ENCODE measurements around the gene OPA3. TPM values are rescaled to one million over a fixed set of nuclear protein-coding genes. Genes with fewer than 3 reads are reported as not detected.

The OPA3 gene
- 10 to 100 TPM; 13.0 to 15.2 TPM for total RNA-seq

DNA sequence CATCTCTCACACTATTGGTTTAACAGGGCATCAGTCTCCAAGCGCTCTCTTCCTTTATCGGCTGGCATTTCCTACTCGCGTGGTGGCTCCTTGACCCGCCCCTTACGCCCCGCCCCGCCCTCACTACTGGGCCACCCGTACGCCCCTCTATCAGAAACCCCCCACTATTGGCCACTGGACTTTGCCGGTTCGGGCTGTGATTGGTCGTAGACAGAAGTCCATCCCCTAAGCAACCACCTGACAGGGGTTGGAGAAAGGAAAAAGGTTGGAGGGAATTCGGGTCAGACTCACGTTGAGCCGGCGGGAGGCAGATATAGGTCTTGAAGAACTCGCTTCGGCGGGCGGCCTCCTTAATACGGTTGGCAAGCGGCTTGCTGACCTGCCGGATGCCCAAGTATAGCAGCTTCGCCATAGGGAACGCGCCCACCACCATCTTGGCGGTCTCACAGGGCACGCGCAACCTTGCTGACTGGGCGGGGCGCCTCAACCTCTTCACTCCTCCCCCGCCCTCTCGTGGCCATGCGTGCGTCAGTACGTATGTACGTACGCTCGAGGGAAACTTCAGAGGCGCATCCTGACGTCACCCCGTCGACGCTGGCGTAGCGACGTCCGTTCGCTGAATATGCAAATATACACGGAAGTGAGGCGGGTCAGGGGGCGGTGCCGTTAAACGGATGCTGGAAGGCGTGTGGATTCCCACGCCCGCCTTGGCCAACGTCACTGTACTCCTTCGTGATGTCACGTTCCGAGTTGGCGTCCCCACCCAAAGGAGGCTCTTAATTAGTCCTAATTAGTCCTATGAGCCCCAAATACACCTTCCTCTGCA, at the start of gene OPA3:
OPA3 (minus strand) TSS at position 471 of the 826 bp plus-strand sequence; CDS start at position 433, 38 bp downstream.

DNA sequence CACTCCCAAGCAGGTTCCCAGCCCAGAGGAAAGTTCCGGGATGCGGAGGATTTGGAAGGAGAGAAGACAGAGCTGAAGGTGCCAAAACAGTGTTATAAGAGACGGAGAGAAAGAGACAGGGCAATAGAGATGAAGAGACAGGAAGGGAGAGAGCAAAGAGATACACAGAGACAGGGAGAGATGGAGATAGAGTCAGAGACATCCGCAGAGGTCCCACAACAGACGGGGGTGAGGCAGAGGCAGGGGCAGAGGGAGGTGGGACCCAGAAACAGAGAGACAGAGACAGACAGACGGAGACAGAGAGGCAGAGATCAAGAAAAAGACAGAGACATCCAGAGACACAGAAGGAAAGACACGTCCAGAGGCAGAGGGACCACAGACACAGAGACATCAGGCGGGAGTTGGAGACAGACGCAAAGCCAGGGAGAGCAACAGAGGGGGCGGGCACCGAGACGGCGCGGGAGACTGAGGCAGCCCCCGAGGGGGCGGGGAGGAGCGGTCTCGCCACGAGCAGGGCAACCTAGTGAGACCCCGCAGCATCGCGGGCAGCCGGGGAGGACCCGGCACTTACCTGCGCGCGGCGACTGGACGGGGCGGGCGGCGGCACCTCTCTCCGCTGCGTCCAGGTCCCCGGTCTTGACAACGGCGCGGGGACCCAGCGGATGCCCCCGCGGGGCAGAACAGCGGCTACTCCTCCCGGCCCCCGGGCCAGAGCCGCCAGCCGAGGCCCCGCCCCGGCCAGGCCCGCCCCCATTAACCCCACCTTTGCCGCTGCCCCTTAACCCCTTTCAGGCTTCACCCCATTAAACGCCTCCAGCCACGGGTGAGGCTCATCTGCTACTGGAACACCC, 17.1 kb upstream of the OPA3 start, which contains the start of gene GPR4:
GPR4 (minus strand) TSS at position 689 of the 851 bp plus-strand sequence. CDS start 10,346 bp downstream, outside the sequence.

DNA sequence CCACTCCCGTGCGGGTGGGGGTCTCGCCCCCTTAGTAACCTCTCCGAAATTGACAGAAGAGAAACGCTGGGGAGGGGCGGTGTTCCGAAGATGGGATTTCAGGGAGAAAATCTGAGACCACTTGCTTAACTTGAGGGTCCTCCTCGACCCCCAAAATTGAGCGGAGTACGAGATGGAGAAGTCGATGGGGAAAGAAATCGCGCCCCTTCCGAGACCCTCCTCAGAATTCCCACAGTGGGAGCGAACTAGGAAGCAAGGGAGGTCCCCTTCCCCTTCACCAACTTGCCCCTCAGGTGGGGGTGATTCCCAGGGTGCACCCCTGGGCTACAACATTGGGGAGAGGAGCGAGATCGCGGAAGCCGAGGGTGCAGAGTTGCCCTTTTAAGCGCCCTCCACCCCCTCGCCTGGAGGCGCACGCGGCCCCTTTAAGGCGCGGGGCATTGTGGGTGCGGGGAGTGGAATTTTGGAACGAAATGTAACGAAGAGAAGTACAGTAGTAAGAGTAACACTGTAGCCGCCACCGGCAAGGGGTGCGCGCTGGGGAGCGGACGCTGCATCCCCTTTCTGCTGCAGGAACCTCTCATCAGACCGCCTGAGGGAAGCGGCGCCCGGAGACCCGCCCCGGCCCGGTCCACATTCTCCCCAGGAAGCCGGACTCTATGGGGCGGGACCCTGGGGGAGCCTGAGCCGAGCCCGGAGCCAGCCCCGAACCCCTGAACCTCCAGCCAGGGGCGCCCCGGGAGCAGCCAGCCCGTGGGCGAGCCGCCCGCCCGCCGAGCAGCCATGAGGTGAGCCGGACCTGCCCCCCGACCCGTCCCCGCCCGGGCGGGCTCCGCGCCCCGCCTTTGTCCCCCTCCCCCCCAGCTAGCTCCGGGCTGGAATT, 77.4 kb downstream of the OPA3 start, which contains the start of gene VASP:
VASP (plus strand) TSS at position 491 of the 883 bp plus-strand sequence; CDS start at position 784, 293 bp downstream.

DNA sequence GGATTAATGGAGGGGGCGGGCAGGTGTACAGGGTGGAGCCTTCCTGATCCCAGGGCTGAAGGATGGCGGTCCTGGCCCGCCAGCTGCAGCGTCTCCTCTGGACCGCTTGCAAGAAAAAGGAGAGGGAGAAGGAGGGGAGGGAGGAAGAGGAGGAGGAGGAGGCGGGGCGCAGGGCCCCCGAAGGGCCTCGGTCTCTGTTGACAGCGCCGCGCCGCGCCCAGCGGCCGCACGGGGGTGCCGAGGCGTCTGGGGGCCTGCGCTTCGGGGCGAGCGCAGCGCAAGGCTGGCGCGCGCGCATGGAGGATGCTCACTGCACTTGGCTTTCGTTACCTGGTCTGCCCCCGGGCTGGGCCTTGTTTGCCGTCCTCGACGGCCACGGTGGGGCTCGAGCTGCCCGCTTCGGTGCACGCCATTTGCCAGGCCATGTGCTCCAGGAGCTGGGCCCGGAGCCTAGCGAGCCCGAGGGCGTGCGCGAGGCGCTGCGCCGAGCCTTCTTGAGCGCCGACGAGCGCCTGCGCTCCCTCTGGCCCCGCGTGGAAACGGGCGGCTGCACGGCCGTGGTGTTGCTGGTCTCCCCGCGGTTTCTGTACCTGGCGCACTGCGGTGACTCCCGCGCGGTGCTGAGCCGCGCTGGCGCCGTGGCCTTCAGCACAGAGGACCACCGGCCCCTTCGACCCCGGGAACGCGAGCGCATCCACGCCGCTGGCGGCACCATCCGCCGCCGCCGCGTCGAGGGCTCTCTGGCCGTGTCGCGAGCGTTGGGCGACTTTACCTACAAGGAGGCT, 86.0 kb downstream of the OPA3 start, which contains the start of gene PPM1N:
PPM1N (plus strand) TSS at position 33 of the 785 bp plus-strand sequence; CDS start at position 63, 30 bp downstream.

Other genes with a start within 250 kb of the OPA3 start
- not detected for gene KLC3, start 244.1 kb downstream of the OPA3 start, total RNA-seq
- 10 to 100 TPM; 22.9 to 24.5 TPM for gene ERCC2, start 214.2 kb downstream of the OPA3 start, total RNA-seq
- gene PPP1R13L, start 179.7 kb downstream of the OPA3 start, total RNA-seq, result 10 to 100 TPM; 18.1 to 24.4 TPM
- 1 to 10 TPM; 6.2 to 6.7 TPM for gene POLR1G, start 178.2 kb downstream of the OPA3 start, total RNA-seq
- 10 to 100 TPM; 58.1 to 60.7 TPM for gene ERCC1, start 160.9 kb downstream of the OPA3 start, total RNA-seq
- 1 to 10 TPM; 8.2 to 9.8 TPM for gene FOSB, start 116.8 kb downstream of the OPA3 start, total RNA-seq
- 1 to 10 TPM; 1.8 TPM for gene RTN2, start 87.8 kb downstream of the OPA3 start, total RNA-seq
- 1 to 10 TPM; 1.4 to 2.6 TPM for gene PPM1N, start 86.4 kb downstream of the OPA3 start, total RNA-seq
- 100 to 1,000 TPM; 156 to 162 TPM for gene VASP, start 77.3 kb downstream of the OPA3 start, total RNA-seq
- gene GPR4, start 17.4 kb upstream of the OPA3 start, total RNA-seq, result not detected
- gene EML2, start 54.6 kb upstream of the OPA3 start, total RNA-seq, result 10 to 100 TPM; 94.8 to 97.6 TPM
- gene GIPR, start 83.4 kb upstream of the OPA3 start, total RNA-seq, result 1 to 10 TPM; 4.2 to 4.8 TPM
- gene SNRPD2, start 107.2 kb upstream of the OPA3 start, total RNA-seq, result 100 to 1,000 TPM; 575 to 607 TPM
- gene QPCTL, start 107.9 kb upstream of the OPA3 start, total RNA-seq, result 1 to 10 TPM; 6.7 to 8.4 TPM
- gene FBXO46, start 146.1 kb upstream of the OPA3 start, total RNA-seq, result 10 to 100 TPM; 33.6 to 40.3 TPM
- gene MEIOSIN, start 148.6 kb upstream of the OPA3 start, total RNA-seq, result not detected
- gene SIX5, start 184.4 kb upstream of the OPA3 start, total RNA-seq, result 1 to 10 TPM; 1.0 to 1.2 TPM
- 10 to 100 TPM; 24.8 to 27.0 TPM for gene DMPK, start 197.7 kb upstream of the OPA3 start, total RNA-seq
- gene DMWD, start 208.0 kb upstream of the OPA3 start, total RNA-seq, result 10 to 100 TPM; 46.7 to 47.1 TPM
- gene RSPH6A, start 230.5 kb upstream of the OPA3 start, total RNA-seq, result under 1 TPM; 0.28 to 0.34 TPM

Measured in activated naive CD4-positive, alpha-beta T cell treated with anti-CD3 and anti-CD28 coated beads, Interleukin-2, amount 10 ng/mL, durations not matched to agents 5 hours and 36 hours (primary cell).